HS-27A (cell line): ENCODE data around the gene CNTNAP5.

Source experiments
- DNase-seq: peaks from one replicate; pipeline ENCODE4 v3.0.0-alpha.2; 2012; ENCODE audit warnings: low read depth, missing footprints

CNTNAP5 gene

DNA sequence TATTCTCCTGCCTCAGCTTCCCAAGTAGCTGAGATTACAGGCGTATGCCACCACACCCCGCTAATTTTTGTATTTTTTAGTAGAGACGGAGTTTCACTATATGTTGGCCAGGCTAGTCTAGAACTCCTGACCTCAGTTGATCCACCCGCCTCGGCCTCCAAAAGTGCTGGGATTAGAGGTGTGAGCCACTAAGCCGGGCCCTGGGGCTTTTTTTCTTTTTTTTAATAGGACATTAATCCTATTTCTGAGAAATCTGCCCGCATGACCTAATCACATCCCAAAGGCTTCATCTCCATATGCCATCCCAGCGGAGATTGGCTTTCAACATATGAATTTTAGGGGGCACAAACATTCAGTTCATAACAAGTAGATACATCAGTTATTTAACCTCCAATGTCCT lies 128.6 kb downstream of the CNTNAP5 start:
- DNase-seq, result no peak

DNA sequence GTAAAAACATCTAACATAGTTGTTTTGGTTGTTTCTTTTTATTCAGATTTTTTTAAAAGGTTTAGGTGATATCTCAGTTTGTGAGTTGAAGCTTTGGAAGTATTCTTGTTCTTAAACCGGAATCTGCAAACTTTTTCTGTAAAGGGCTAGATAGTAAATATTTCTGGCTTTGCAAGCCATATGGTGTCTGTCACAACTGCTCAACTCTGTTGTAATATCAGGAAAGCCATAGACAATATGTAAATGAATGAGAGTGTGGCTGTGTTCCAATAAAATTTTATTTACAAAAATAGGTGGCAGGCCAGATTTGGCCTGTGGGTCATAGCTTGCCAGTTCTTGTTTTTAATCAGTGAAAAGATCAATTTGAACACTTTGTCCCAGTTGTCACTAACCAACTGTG lies 134.1 kb downstream of the CNTNAP5 start:
- no peak for DNase-seq

DNA sequence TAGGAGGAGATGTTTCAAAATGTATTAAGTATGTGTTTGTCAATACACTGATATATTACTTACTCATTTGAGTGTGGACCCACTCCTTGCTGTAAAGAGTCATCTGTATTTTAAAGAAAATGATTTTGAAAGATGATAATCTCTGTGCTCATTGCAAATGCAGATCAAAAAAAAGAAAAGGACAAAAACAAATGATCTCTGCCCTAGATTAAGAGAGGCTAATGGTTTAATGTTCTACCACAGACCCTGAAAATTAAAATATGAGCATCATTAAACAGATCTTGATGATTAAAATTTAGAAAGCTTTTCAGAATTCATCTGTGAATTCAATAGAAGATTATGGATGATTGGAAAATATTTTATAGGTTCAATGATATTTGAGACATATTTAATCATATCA lies 136.5 kb downstream of the CNTNAP5 start:
- DNase-seq, result no peak

DNA sequence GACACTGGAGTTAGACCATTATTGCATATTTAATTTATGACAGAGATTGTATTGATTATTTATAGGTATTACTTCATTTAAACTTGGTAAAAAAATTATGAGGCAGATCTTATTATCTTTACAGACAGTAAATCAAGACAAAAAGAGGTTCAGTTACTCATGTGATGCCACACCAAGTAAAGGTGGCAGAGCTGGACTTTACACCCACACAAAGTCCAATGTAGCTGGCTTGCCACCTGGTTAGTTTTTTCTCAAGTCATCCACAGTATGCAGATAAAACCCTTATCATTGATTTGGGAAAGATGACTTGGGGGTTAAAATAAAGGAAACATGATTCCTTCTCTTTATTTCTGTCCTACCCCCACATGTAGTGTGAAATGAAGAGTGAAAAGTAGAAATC lies 137.2 kb downstream of the CNTNAP5 start:
- no peak for DNase-seq

- no peak for DNase-seq
Measured at GRCh38 chr2:124163840-124164239, 138.8 kb downstream of the CNTNAP5 start.

GRCh38 chr2:124165698-124166097 lies 140.6 kb downstream of the CNTNAP5 start:
- no peak for DNase-seq

GRCh38 chr2:124171472-124172063 lies 146.5 kb downstream of the CNTNAP5 start:
- no peak for DNase-seq

DNA sequence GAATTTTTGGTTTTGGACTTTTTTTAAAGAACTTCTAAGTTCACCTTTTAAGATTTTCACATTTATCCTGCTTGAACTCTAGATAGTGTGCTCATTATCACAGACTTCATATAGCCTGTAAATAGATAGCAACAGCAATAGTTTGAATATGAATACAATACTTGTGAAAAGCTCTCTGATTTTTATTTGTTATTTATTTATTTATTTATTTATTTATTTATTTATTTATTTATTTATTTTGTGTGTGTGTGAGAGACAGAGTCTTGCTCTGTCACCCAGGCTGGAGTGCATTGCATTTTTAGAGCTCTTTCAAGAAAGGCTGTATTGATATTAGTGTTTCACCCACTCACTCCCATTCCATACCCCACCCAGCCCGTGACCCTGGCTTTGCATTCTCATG lies 153.6 kb downstream of the CNTNAP5 start:
- no peak for DNase-seq

- no peak for DNase-seq
Measured at GRCh38 chr2:124180635-124181034, 155.5 kb downstream of the CNTNAP5 start.

GRCh38 chr2:124186801-124187200 lies 161.7 kb downstream of the CNTNAP5 start:
- DNase-seq, result no peak

DNA sequence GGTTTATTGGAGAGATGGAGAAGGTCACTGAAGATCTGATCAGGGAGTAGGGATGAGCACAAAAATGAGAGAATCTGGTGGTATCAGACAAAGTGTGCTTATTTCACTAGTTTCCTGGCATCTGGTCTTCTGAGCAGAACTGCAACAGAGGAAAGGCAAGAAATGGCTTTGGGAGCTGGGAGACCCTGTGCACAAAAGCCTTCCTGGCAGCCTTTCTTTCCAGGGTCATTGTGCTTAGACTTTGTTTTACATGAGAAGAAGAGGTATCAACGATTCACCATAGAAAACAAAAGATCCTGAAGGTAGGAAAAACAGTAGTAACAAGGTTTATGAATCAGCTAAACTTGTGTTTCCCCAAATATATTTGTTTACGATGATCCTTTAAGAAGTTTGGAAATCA lies 162.9 kb downstream of the CNTNAP5 start:
- no peak for DNase-seq

DNA sequence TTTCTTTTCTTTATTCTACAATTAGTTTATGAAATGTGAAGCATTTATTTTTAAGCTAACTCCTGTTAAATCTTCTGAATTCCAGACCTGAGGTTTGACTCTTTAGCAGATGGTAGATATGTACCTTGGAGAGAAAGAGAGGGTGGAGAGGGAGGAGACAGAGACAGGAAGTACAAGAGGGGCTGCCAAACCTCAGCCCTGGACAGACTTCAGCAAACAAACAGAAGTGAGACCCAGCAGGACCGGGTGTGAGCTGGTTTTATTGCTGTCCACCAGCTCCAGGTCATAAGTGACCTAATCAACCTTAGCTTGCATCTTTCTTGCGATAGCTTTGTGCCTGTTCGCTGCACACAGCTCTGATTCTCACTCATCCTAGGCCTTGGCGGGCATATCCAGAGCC lies 168.6 kb downstream of the CNTNAP5 start:
- no peak for DNase-seq

DNA sequence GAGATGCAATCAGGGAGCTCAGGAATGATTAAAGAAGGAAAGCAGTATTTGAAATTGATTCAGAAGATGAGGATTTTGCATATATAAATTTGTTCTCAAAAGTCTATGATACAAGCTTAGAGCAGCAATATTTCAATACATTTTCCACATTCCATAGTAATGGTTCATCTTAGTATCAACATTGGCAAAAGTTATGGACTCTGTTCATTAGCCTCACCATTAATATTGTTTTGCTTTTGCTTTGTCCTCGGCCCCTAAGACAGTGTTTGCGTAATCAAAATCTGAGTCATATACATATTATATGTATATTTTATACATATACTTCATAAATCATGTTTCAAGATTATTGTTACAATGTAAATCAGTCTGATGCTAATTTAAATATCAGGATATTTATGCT lies 176.6 kb downstream of the CNTNAP5 start:
- DNase-seq, result no peak

DNA sequence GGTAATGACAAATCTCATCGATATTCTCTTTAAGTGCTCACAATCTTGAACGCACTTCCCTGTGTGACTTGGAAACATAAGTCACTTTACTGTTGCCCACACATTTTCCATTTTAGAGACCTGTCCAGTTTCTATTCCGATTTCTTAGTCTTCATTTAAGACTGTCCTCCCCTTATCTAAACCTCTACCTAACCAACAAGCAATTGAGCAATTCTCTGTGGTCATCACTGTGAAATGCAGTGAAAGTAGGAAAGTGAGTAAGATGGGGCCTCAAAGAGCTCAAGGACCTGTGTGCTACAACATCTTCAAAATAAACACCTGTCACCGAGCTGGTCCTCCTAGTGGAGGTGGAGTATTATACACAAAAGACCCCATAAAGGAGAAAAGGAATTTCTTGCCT lies 184.4 kb downstream of the CNTNAP5 start:
- no peak for DNase-seq

DNA sequence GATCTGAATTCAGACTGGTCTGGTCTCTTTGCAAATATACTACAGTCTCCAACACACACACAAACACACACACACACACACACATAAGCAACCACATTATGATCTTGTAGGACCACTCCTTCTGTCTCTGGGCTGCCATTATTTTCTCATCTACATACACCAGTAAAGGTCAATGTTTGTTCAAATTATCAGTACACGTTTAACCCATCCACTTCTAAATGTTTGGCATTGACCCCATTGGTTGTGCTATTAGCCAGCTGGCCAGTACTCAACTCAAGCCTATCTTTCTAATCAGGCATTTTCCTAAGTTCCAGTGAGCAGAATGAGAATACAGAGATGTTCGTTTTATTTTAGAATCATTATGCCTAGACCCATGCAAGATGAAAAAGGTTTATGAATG lies 186.4 kb downstream of the CNTNAP5 start:
- DNase-seq, result no peak

- DNase-seq, result no peak
Measured at GRCh38 chr2:124213977-124214587, 189.0 kb downstream of the CNTNAP5 start.

DNA sequence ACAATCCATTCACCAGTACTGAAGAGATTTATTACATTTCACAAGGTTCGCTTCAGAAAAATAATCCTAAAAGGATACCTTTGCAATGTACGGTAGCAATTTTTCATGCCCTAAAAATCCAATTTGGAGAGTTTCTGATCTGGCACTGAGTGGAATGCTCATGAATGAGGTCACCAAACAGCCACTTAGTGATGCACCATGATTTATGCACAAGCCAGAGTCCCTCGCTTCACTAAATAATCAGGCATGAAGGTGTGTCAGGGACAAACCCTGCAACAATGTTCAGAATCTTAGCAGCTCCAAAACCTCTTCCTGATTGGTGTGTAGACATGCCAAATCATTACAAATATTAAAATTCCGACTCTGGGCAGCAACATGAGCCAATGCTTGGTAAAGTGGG lies 221.1 kb downstream of the CNTNAP5 start:
- DNase-seq, result no peak

DNA sequence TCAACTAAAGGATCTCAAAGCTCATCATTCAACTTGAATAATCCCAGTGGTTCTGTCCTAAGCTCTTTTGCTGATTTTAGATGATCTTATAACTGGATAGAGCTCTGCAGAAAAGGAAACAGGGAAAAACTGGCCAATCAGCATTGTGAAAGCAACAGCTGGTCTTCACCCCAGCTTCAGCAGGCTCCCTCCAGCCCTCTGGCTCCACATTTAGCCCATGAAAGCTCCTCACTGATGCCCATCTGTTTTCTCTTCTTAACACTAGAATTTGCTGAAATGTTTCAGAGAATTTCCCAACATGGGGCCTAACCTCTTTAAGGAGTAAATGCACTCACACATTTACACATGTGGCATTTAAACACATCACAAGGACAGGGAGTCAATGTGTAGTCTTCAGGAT lies 223.3 kb downstream of the CNTNAP5 start:
- no peak for DNase-seq

DNA sequence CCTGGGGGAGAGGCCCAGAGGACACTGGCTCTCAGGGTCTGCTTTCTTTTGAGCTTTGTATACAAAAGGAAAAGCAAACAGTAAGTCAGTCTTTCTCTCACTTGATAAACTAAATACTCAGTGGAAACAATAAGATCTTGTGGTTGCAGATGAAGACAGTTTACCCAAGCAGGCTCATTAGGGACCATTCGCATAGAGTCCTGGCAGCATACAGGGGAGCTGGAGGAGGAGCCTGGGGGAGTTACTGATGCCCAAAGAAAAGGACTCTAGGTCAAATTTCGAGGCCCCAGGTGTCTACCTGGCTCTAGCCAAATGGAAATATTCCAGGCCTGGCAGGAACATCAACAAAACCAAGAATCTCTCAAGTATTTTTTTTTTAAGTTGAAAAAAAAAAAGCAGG lies 225.3 kb downstream of the CNTNAP5 start:
- DNase-seq, result no peak

DNA sequence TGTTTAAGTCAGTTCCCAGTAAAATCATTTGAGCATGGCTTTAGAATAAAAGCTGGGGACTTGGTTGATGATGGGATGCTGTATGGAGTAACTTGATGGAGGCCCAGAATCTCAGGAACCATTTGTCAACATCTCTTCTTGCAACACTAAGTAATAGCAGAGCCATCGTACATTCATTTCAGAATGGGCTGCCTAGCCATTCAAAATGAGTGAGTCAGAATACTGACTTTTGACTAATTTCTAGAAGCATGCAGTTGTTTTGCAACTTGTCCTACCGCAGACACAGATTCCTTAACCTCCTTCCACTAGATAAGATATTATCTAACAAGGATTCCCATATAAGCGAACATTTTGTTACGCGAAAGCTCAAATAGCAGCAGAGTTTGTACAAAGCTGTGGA lies 229.5 kb downstream of the CNTNAP5 start:
- DNase-seq, result no peak

DNA sequence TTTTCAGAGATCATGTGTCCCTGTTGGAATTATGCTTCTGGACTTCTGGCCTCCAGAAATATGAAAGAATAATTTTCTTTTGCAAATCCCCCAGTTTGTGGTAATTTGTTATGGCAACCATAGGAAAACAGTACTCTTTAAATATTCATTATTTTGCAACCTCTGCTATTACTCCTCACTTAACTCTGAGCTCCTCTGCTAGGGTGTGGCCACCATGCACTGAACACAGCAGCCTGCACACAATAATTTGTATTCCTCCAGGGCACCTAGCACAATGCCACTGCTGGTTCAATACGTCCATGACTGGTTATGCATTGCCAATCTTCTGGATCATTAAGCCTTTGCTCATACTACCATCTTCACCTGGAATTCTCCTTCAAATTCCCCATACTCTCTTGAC lies 232.0 kb downstream of the CNTNAP5 start:
- no peak for DNase-seq

DNA sequence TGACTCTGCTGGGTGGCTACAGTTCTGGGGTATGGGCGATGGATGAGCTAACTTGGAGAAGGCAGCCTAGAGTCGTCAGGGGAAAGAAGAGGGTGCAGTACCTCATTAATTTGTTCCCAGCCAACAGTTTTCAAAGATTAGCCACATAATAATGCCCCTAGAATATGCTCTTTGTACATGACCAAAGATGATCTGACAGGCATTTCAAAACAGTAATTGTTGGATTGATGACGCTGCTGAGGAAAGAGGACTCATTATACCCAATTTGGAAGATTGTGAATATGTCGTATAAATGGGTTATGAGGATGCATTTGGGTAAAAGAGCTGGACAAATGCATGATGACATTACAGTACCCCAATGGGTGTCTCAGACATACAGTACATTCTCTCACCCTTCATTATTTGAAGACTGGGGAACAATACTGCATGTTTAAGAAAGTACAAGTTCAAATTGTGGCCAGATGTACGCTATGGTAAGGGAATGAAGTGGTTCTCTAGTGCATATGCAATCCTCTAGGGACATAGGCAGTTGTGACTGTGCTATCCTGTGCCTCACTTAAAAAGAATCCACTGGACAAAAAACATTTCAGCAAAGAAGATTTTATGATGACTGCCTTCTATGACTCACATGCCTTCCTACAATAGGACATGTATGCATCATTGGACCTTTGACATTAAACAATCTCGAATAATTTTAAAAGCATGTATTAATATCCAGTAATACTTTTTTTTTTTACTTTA lies 233.2 kb downstream of the CNTNAP5 start:
- DNase-seq, result no peak

DNA sequence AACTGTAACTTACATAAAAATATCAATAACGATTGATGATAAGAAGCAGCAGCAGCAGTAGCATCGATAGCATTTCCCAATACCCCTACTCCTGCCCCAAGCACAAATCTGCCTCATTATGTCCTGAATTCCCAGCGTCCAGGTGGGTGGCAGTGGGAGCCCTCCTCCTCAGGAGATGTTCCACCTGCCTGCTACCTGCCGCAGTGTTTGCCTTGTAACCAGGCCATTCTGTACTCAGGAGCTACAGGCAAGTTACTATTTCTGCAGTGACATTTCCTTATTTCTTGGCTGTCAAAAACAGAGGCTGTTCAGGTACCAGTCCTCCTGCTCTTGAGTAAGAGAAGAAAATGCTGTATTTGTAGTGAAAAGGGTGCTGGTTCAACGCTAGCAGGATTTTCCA lies 236.4 kb downstream of the CNTNAP5 start:
- no peak for DNase-seq
